ENCODE data around the gene KCNQ4.

DNA sequence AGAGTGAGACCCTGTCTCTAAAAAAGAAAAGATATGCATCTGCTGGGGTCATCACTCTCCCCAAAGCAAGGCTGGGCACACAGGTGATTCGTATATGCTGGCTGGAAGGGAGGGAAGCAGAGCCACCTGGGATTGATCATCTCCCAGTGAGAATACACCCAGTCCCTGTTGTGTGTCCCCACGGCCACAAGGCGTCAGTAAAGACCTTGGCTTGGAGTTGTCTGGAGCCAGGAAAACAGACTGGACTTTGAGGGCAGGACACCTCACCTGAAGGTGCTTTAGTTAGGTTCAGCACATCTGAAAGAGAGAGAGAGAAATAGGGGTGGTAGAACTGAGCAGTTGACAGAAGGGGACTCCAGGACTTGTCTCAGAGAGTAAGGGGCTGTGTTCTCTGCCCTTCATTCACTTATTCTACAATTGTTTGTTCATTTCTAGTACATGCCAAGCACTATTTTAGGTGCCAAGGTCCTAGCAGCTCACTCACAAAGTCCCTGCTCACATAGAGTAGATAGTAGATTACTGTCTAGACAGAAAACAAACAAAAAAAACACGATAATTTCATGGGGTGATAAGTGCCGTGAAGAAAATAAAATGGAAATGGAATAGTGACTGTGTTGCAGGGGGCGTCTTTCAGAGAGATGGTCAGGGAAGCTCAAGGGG is 65.1 kb downstream of the KCNQ4 start:
- no peak for TF ChIP-seq GABPA (IDR thresholded peaks at IDR 0.05; ENCODE audit: low read depth, low read length)
- no peak for TF ChIP-seq GABPA (CRISPR knock-in tag; IDR thresholded peaks at IDR 0.05; ENCODE audit: low read depth)
- TF ChIP-seq HOXA9 (CRISPR knock-in tag; IDR thresholded peaks at IDR 0.05; ENCODE audit: borderline replicate concordance) = no peak
- TF ChIP-seq, protein P1, sequence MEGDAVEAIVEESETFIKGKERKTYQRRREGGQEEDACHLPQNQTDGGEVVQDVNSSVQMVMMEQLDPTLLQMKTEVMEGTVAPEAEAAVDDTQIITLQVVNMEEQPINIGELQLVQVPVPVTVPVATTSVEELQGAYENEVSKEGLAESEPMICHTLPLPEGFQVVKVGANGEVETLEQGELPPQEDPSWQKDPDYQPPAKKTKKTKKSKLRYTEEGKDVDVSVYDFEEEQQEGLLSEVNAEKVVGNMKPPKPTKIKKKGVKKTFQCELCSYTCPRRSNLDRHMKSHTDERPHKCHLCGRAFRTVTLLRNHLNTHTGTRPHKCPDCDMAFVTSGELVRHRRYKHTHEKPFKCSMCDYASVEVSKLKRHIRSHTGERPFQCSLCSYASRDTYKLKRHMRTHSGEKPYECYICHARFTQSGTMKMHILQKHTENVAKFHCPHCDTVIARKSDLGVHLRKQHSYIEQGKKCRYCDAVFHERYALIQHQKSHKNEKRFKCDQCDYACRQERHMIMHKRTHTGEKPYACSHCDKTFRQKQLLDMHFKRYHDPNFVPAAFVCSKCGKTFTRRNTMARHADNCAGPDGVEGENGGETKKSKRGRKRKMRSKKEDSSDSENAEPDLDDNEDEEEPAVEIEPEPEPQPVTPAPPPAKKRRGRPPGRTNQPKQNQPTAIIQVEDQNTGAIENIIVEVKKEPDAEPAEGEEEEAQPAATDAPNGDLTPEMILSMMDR (CRISPR knock-in tag; IDR thresholded peaks at IDR 0.05) = peak; percentile 98
- TF ChIP-seq ZBTB7A (CRISPR knock-in tag; IDR thresholded peaks at IDR 0.05) = no peak
- no peak for TF ChIP-seq POLR2AphosphoS5 (IDR thresholded peaks at IDR 0.05; ENCODE audit: low read depth, low read length)
- no peak for TF ChIP-seq E2F1 (CRISPR knock-in tag; IDR thresholded peaks at IDR 0.05)
- TF ChIP-seq ZMYM2 (CRISPR knock-in tag; IDR thresholded peaks at IDR 0.05) = no peak
- TF ChIP-seq POLR2A (IDR thresholded peaks at IDR 0.05; ENCODE audit: insufficient read depth in 1 of 2, low read depth in 2 of 2, low read length in 2 of 2) = no peak
- no peak for TF ChIP-seq ZNF274 (CRISPR knock-in tag; IDR thresholded peaks at IDR 0.05)
- no peak for TF ChIP-seq KDM5A (IDR thresholded peaks at IDR 0.05; ENCODE audit: borderline replicate concordance, low read length)
- TF ChIP-seq ZNF768 (CRISPR knock-in tag; IDR thresholded peaks at IDR 0.05) = no peak

All from HepG2 (cell line).